Measurements from ENCODE around the gene FAM163B. TPM values are rescaled to one million over a fixed set of nuclear protein-coding genes. Genes with fewer than 3 reads are reported as not detected.

The FAM163B gene
- total RNA-seq, 1 experiment from 2014 or later: 2.0 TPM

- DNase-seq (ENCODE audit: low spot score): no peak
- TF ChIP-seq E2F1 (CRISPR knock-in tag; IDR thresholded peaks at IDR 0.05) (no peak), ZNF232 (CRISPR knock-in tag; IDR thresholded peaks at IDR 0.05) (no peak), SMAD3 (CRISPR knock-in tag; IDR thresholded peaks at IDR 0.05; ENCODE audit: borderline replicate concordance) (no peak), SP1 (CRISPR knock-in tag; conservative IDR thresholded peaks at IDR 0.05) (no peak), HMGA2 (CRISPR knock-in tag; IDR thresholded peaks at IDR 0.05) (no peak), GABPB1 (CRISPR knock-in tag; IDR thresholded peaks at IDR 0.05) (no peak), TCF7 (CRISPR knock-in tag; IDR thresholded peaks at IDR 0.05; ENCODE audit: low read depth) (no peak), E2F4 (CRISPR knock-in tag; IDR thresholded peaks at IDR 0.05; ENCODE audit: borderline replicate concordance, low read depth) (no peak), SOX15 (CRISPR knock-in tag; IDR thresholded peaks at IDR 0.05) (no peak), MXD4 (CRISPR knock-in tag; IDR thresholded peaks at IDR 0.05; ENCODE audit: borderline replicate concordance) (no peak)
- TF ChIP-seq, protein P1, sequence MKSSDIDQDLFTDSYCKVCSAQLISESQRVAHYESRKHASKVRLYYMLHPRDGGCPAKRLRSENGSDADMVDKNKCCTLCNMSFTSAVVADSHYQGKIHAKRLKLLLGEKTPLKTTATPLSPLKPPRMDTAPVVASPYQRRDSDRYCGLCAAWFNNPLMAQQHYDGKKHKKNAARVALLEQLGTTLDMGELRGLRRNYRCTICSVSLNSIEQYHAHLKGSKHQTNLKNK (CRISPR knock-in tag; IDR thresholded peaks at IDR 0.05): no peak
- TF ChIP-seq, protein P2, sequence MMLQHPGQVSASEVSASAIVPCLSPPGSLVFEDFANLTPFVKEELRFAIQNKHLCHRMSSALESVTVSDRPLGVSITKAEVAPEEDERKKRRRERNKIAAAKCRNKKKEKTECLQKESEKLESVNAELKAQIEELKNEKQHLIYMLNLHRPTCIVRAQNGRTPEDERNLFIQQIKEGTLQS (CRISPR knock-in tag; conservative IDR thresholded peaks at IDR 0.05): no peak
- peaks cover 15% of the 10 kb centered on the region for H3K4me1 Mint-ChIP-seq
- CTCF ChIA-PET: interaction anchor here (1.8 kb wide), 1 partner anchor 16 kb away, joined by 6 read pairs; no protein-coding TSS in a partner anchor
- no peak for ATAC-seq
- no peak overlapping the region for H3K4me3 Mint-ChIP-seq
- POLR2A ChIA-PET: no interaction called here
- no peaks in the 10 kb centered on the region for H3K36me3 Mint-ChIP-seq
- H3K9me3 Mint-ChIP-seq: no peaks in the 10 kb centered on the region
- no peak overlapping the region for H3K27ac Mint-ChIP-seq
- no peaks in the 10 kb centered on the region for H3K27me3 Mint-ChIP-seq (ENCODE audit: low read depth)
Measured at GRCh38 chr9:133573791-133574515, 35.2 kb downstream of the FAM163B start.

- Mint-ChIP-seq H3K27ac (peak overlapping the region; percentile 68; the same call in 1 of the 2 replicates), H3K27me3 (ENCODE audit: low read depth) (no peaks in the 10 kb centered on the region), H3K36me3 (no peaks in the 10 kb centered on the region), H3K9me3 (no peaks in the 10 kb centered on the region), H3K4me3 (no peak overlapping the region), H3K4me1 (peaks cover 12% of the 10 kb centered on the region)
- ChIA-PET POLR2A (no interaction called here), CTCF (interaction anchor here (1.9 kb wide), 1 partner anchor 17 kb away, joined by 6 read pairs; no protein-coding TSS in a partner anchor)
- no peak for TF ChIP-seq RELA (CRISPR knock-in tag; IDR thresholded peaks at IDR 0.05; ENCODE audit: borderline replicate concordance)
- TF ChIP-seq, protein P3, sequence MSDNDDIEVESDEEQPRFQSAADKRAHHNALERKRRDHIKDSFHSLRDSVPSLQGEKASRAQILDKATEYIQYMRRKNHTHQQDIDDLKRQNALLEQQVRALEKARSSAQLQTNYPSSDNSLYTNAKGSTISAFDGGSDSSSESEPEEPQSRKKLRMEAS (CRISPR knock-in tag; IDR thresholded peaks at IDR 0.05): no peak
- DNase-seq (ENCODE audit: low spot score) (no peak), ATAC-seq (no peak)
Measured at GRCh38 chr9:133572821-133573361, 36.3 kb downstream of the FAM163B start.

- Mint-ChIP-seq H3K36me3 (no peaks in the 10 kb centered on the region), H3K4me1 (peaks cover 12% of the 10 kb centered on the region), H3K4me3 (no peak overlapping the region), H3K27ac (no peak overlapping the region), H3K9me3 (no peaks in the 10 kb centered on the region), H3K27me3 (ENCODE audit: low read depth) (no peaks in the 10 kb centered on the region)
- ATAC-seq (no peak), DNase-seq (ENCODE audit: low spot score) (no peak)
- POLR2A ChIA-PET: no interaction called here
- CTCF ChIA-PET: interaction anchor here (0.6 to 1.9 kb wide), 2 partner anchors 17 to 625 kb away, joined by 3 to 6 read pairs; no protein-coding TSS in a partner anchor
- TF ChIP-seq FOXJ3 (CRISPR knock-in tag; IDR thresholded peaks at IDR 0.05; ENCODE audit: borderline replicate concordance) (no peak), ZNF138 (CRISPR knock-in tag; conservative IDR thresholded peaks at IDR 0.05) (no peak), FOXP1 (CRISPR knock-in tag; IDR thresholded peaks at IDR 0.05; ENCODE audit: borderline replicate concordance) (no peak), ZNF121 (CRISPR knock-in tag; IDR thresholded peaks at IDR 0.05) (no peak), RELA (CRISPR knock-in tag; IDR thresholded peaks at IDR 0.05; ENCODE audit: borderline replicate concordance) (no peak), E2F5 (CRISPR knock-in tag; IDR thresholded peaks at IDR 0.05) (no peak), ATF1 (CRISPR knock-in tag; IDR thresholded peaks at IDR 0.05) (no peak), TP53 (CRISPR knock-in tag; IDR thresholded peaks at IDR 0.05) (no peak), ATF2 (CRISPR knock-in tag; IDR thresholded peaks at IDR 0.05; ENCODE audit: borderline replicate concordance, low read depth) (no peak), SMAD3 (CRISPR knock-in tag; IDR thresholded peaks at IDR 0.05; ENCODE audit: borderline replicate concordance) (no peak), ZNF232 (CRISPR knock-in tag; IDR thresholded peaks at IDR 0.05) (no peak)
- TF ChIP-seq, protein P4, sequence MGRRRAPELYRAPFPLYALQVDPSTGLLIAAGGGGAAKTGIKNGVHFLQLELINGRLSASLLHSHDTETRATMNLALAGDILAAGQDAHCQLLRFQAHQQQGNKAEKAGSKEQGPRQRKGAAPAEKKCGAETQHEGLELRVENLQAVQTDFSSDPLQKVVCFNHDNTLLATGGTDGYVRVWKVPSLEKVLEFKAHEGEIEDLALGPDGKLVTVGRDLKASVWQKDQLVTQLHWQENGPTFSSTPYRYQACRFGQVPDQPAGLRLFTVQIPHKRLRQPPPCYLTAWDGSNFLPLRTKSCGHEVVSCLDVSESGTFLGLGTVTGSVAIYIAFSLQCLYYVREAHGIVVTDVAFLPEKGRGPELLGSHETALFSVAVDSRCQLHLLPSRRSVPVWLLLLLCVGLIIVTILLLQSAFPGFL (CRISPR knock-in tag; IDR thresholded peaks at IDR 0.05; ENCODE audit: borderline replicate concordance): no peak
Measured at GRCh38 chr9:133571896-133572595, 37.1 kb downstream of the FAM163B start.

All from WTC11 (cell line).